ENCODE data around the gene TRAPPC2.
A peak's percentile ranks its signal among the peaks of the same experiment; 100 is the strongest.
"Not testable (repeated sequence)": the region's sequence is repeated elsewhere in the genome, so short reads cannot be mapped to it uniquely, and the experiment has no call there.

Gene TRAPPC2

GRCh38 chrX:13673016-13673415 lies 61.4 kb downstream of the TRAPPC2 start:
- Histone ChIP-seq H3K36me3 (ENCODE audit: control insufficient read depth, insufficient read depth, low read length) (no peaks in the 10 kb centered on the region), H3K27me3 (replicated peaks; ENCODE audit: control insufficient read depth, insufficient read depth, low read length) (no peaks in the 10 kb centered on the region), H3K4me3 (replicated peaks; ENCODE audit: low read depth, low read length) (no peak overlapping the region)
- DNase-seq (ENCODE audit: extremely low read depth, insufficient read length) = no peak
- no peak for TF ChIP-seq CTCF (IDR thresholded peaks at IDR 0.05; ENCODE audit: insufficient read depth, low read length, poor library complexity, severe bottlenecking)

GRCh38 chrX:13670197-13670596 lies 64.2 kb downstream of the TRAPPC2 start:
- TF ChIP-seq CTCF (IDR thresholded peaks at IDR 0.05; ENCODE audit: insufficient read depth, low read length, poor library complexity, severe bottlenecking) = no peak
- no peaks in the 10 kb centered on the region for H3K36me3 ChIP-seq (ENCODE audit: control insufficient read depth, insufficient read depth, low read length)
- no peak for DNase-seq (ENCODE audit: extremely low read depth, insufficient read length)
- no peak overlapping the region; the same call in 1 of the 2 replicates for H3K4me3 ChIP-seq (replicated peaks; ENCODE audit: low read depth, low read length)
- H3K27me3 ChIP-seq (replicated peaks; ENCODE audit: control insufficient read depth, insufficient read depth, low read length) = no peaks in the 10 kb centered on the region

GRCh38 chrX:13669755-13670154 lies 64.7 kb downstream of the TRAPPC2 start:
- not testable (repeated sequence) for H3K27me3 ChIP-seq (replicated peaks; ENCODE audit: control insufficient read depth, insufficient read depth, low read length); DNase-seq (ENCODE audit: extremely low read depth, insufficient read length); H3K36me3 ChIP-seq (ENCODE audit: control insufficient read depth, insufficient read depth, low read length)
- H3K4me3 ChIP-seq (replicated peaks; ENCODE audit: low read depth, low read length) = peak overlapping the region; percentile 15

- Histone ChIP-seq H3K4me3 (replicated peaks; ENCODE audit: low read depth, low read length) (peak overlapping the region; percentile 23), H3K27me3 (replicated peaks; ENCODE audit: control insufficient read depth, insufficient read depth, low read length) (no peaks in the 10 kb centered on the region), H3K36me3 (ENCODE audit: control insufficient read depth, insufficient read depth, low read length) (no peaks in the 10 kb centered on the region)
- DNase-seq (ENCODE audit: extremely low read depth, insufficient read length) = peak; percentile 73
- TF ChIP-seq CTCF (IDR thresholded peaks at IDR 0.05; ENCODE audit: insufficient read depth, low read length, poor library complexity, severe bottlenecking) = no peak
Measured at GRCh38 chrX:13669246-13669737, 65.1 kb downstream of the TRAPPC2 start.

GRCh38 chrX:13667919-13668318 lies 66.5 kb downstream of the TRAPPC2 start:
- no peak overlapping the region for H3K4me3 ChIP-seq (replicated peaks; ENCODE audit: low read depth, low read length)
- no peak for TF ChIP-seq CTCF (IDR thresholded peaks at IDR 0.05; ENCODE audit: insufficient read depth, low read length, poor library complexity, severe bottlenecking)
- H3K27me3 ChIP-seq (replicated peaks; ENCODE audit: control insufficient read depth, insufficient read depth, low read length) = no peaks in the 10 kb centered on the region
- no peaks in the 10 kb centered on the region for H3K36me3 ChIP-seq (ENCODE audit: control insufficient read depth, insufficient read depth, low read length)
- no peak for DNase-seq (ENCODE audit: extremely low read depth, insufficient read length)

- DNase-seq (ENCODE audit: extremely low read depth, insufficient read length) = no peak
- no peak overlapping the region for H3K4me3 ChIP-seq (replicated peaks; ENCODE audit: low read depth, low read length)
- no peaks in the 10 kb centered on the region for H3K36me3 ChIP-seq (ENCODE audit: control insufficient read depth, insufficient read depth, low read length)
- no peaks in the 10 kb centered on the region for H3K27me3 ChIP-seq (replicated peaks; ENCODE audit: control insufficient read depth, insufficient read depth, low read length)
- TF ChIP-seq CTCF (IDR thresholded peaks at IDR 0.05; ENCODE audit: insufficient read depth, low read length, poor library complexity, severe bottlenecking) = no peak
Measured at GRCh38 chrX:13666836-13667235, 67.6 kb downstream of the TRAPPC2 start.

Data from GM06990 (cell line).